Dedifferentiated amniotic fluid mesenchymal stem cell (primary cell): ENCODE results near the gene METTL9.
"Not testable (repeated sequence)": the region's sequence is repeated elsewhere in the genome, so short reads cannot be mapped to it uniquely, and the experiment has no call there.

Experiments
- DNase-seq: peaks from one replicate; pipeline ENCODE4 v3.0.0-alpha.2; 2016; ENCODE audit errors: extremely low spot score

Gene METTL9

GRCh38 chr16:21610766-21611165 lies 11.4 kb downstream of the METTL9 start:
- no peak for DNase-seq

- no peak for DNase-seq
These were observed 11.8 kb downstream of the METTL9 start for GRCh38 chr16:21611198-21611555.

GRCh38 chr16:21611556-21612384 lies 12.4 kb downstream of the METTL9 start:
- DNase-seq = no peak

GRCh38 chr16:21613361-21613760 lies 14.0 kb downstream of the METTL9 start:
- no peak for DNase-seq

GRCh38 chr16:21613781-21614180 lies 14.4 kb downstream of the METTL9 start:
- DNase-seq = no peak

GRCh38 chr16:21614896-21615295 lies 15.5 kb downstream of the METTL9 start:
- no peak for DNase-seq

- no peak for DNase-seq
These were observed 18.2 kb downstream of the METTL9 start for GRCh38 chr16:21617607-21618006.

- no peak for DNase-seq
These were observed 18.9 kb downstream of the METTL9 start for GRCh38 chr16:21618281-21618680.

GRCh38 chr16:21619765-21620425 lies 20.5 kb downstream of the METTL9 start:
- no peak for DNase-seq

- no peak for DNase-seq
These were observed 21.2 kb downstream of the METTL9 start for GRCh38 chr16:21620592-21620991.

GRCh38 chr16:21622545-21622944 lies 23.2 kb downstream of the METTL9 start:
- DNase-seq = no peak

- no peak for DNase-seq
These were observed 25.6 kb downstream of the METTL9 start for GRCh38 chr16:21625026-21625425.

- DNase-seq = peak; percentile 77
These were observed 27.4 kb downstream of the METTL9 start for GRCh38 chr16:21626659-21627277.

GRCh38 chr16:21628121-21628726 lies 28.8 kb downstream of the METTL9 start:
- DNase-seq = no peak

- peak; percentile 33 for DNase-seq
These were observed 29.4 kb downstream of the METTL9 start for GRCh38 chr16:21628772-21629171.

GRCh38 chr16:21629616-21630539 lies 30.5 kb downstream of the METTL9 start:
- DNase-seq = not testable (repeated sequence)

GRCh38 chr16:21630866-21631265 lies 31.5 kb downstream of the METTL9 start:
- DNase-seq = not testable (repeated sequence)

GRCh38 chr16:21631376-21631775 lies 32.0 kb downstream of the METTL9 start:
- not testable (repeated sequence) for DNase-seq

GRCh38 chr16:21631951-21632575 lies 32.7 kb downstream of the METTL9 start:
- DNase-seq = not testable (repeated sequence)

- no peak for DNase-seq
These were observed 34.8 kb downstream of the METTL9 start for GRCh38 chr16:21634216-21634615.

- DNase-seq = not testable (repeated sequence)
These were observed 36.3 kb downstream of the METTL9 start for GRCh38 chr16:21635694-21636093.
